ENCODE results near the gene EEA1.
"Not testable (repeated sequence)": the region's sequence is repeated elsewhere in the genome, so short reads cannot be mapped to it uniquely, and the experiment has no call there.

Gene EEA1

GRCh38 chr12:92928962-92929915 is at the start of gene EEA1:
Gene EEA1 (minus strand): TSS chr12:92929295. CDS start chr12:92929066, 229 bp downstream.
- ATAC-seq, result peak; percentile 80

GRCh38 chr12:92978607-92979006 is 49.5 kb upstream of the EEA1 start:
- no peak for ATAC-seq

- no peak for ATAC-seq
These were observed 48.2 kb upstream of the EEA1 start for GRCh38 chr12:92977326-92977725.

GRCh38 chr12:92974759-92975158 is 45.7 kb upstream of the EEA1 start:
- no peak for ATAC-seq

GRCh38 chr12:92973614-92974013 is 44.5 kb upstream of the EEA1 start:
- no peak for ATAC-seq

GRCh38 chr12:92971859-92972524 is 42.9 kb upstream of the EEA1 start:
- ATAC-seq, result no peak

GRCh38 chr12:92968176-92968813 is 39.2 kb upstream of the EEA1 start:
- ATAC-seq, result no peak

GRCh38 chr12:92964378-92964777 is 35.3 kb upstream of the EEA1 start:
- not testable (repeated sequence) for ATAC-seq

GRCh38 chr12:92961949-92962348 is 32.9 kb upstream of the EEA1 start:
- ATAC-seq, result no peak

- ATAC-seq, result peak in 1 of 2 donors; percentile 49
These were observed 27.0 kb upstream of the EEA1 start for GRCh38 chr12:92955997-92956663.

- no peak for ATAC-seq
These were observed 24.7 kb upstream of the EEA1 start for GRCh38 chr12:92953747-92954146.

- ATAC-seq, result no peak
These were observed 23.3 kb upstream of the EEA1 start for GRCh38 chr12:92952394-92952793.

- no peak for ATAC-seq
These were observed 21.9 kb upstream of the EEA1 start for GRCh38 chr12:92951006-92951405.

GRCh38 chr12:92950011-92950410 is 20.9 kb upstream of the EEA1 start:
- no peak for ATAC-seq

- no peak for ATAC-seq
These were observed 20.4 kb upstream of the EEA1 start for GRCh38 chr12:92949466-92949865.

GRCh38 chr12:92947589-92948215 is 18.6 kb upstream of the EEA1 start:
- ATAC-seq, result no peak

- ATAC-seq, result no peak
These were observed 16.6 kb upstream of the EEA1 start for GRCh38 chr12:92945659-92946220.

GRCh38 chr12:92943482-92944250 is 14.6 kb upstream of the EEA1 start:
- ATAC-seq, result no peak

- ATAC-seq, result no peak
These were observed 13.8 kb upstream of the EEA1 start for GRCh38 chr12:92942905-92943304.

- ATAC-seq, result no peak
These were observed 10.0 kb upstream of the EEA1 start for GRCh38 chr12:92939116-92939515.

- ATAC-seq, result no peak
These were observed 9.5 kb upstream of the EEA1 start for GRCh38 chr12:92938638-92939037.
